DMS79 treated with DMSO at 0.1 percent for 48 hours (cell line): ENCODE data around the gene PRKAG2.

Experiments
- DNase-seq: peaks from one replicate; lab custom pipeline; 2025; lab: John Stamatoyannopoulos, UW

PRKAG2 gene

GRCh38 chr7:151725844-151726651 is 150.9 kb downstream of the PRKAG2 start:
- peak; percentile 54 for DNase-seq

GRCh38 chr7:151724920-151725584 is 151.9 kb downstream of the PRKAG2 start:
- DNase-seq: no peak

- DNase-seq: no peak
These were observed 152.5 kb downstream of the PRKAG2 start for GRCh38 chr7:151724250-151724915.

- DNase-seq: no peak
These were observed 153.6 kb downstream of the PRKAG2 start for GRCh38 chr7:151723321-151723720.

GRCh38 chr7:151722533-151722932 is 154.4 kb downstream of the PRKAG2 start:
- DNase-seq: no peak

GRCh38 chr7:151721694-151722093 is 155.2 kb downstream of the PRKAG2 start:
- DNase-seq: no peak

GRCh38 chr7:151721236-151721635 is 155.7 kb downstream of the PRKAG2 start:
- no peak for DNase-seq

GRCh38 chr7:151720280-151720679 is 156.6 kb downstream of the PRKAG2 start:
- DNase-seq: no peak

GRCh38 chr7:151719897-151720242 is 157.0 kb downstream of the PRKAG2 start:
- DNase-seq: no peak

GRCh38 chr7:151719031-151719896 is 157.7 kb downstream of the PRKAG2 start:
- DNase-seq: no peak

- DNase-seq: no peak
These were observed 159.0 kb downstream of the PRKAG2 start for GRCh38 chr7:151717918-151718317.

- DNase-seq: peak; percentile 15
These were observed 159.5 kb downstream of the PRKAG2 start for GRCh38 chr7:151717415-151717814.

GRCh38 chr7:151716323-151716722 is 160.6 kb downstream of the PRKAG2 start:
- no peak for DNase-seq

GRCh38 chr7:151715666-151716315 is 161.1 kb downstream of the PRKAG2 start:
- peak; percentile 72 for DNase-seq

- no peak for DNase-seq
These were observed 162.7 kb downstream of the PRKAG2 start for GRCh38 chr7:151714201-151714600.

- DNase-seq: no peak
These were observed 164.1 kb downstream of the PRKAG2 start for GRCh38 chr7:151712810-151713125.

GRCh38 chr7:151711906-151712809 is 164.8 kb downstream of the PRKAG2 start:
- peak; percentile 24 for DNase-seq

GRCh38 chr7:151711435-151711872 is 165.5 kb downstream of the PRKAG2 start:
- DNase-seq: no peak

GRCh38 chr7:151710646-151711434 is 166.1 kb downstream of the PRKAG2 start:
- no peak for DNase-seq
